Midbrain (tissue), 1 donor: Measurements from ENCODE around the gene CMTM8.
"Not testable (repeated sequence)": the region's sequence is repeated elsewhere in the genome, so short reads cannot be mapped to it uniquely, and the experiment has no call there.

Source experiments
- DNase-seq: peaks from one replicate; lab custom pipeline; 2025; lab: John Stamatoyannopoulos, UW

CMTM8 gene

GRCh38 chr3:32381922-32382321 lies 143.4 kb downstream of the CMTM8 start:
- no peak for DNase-seq

GRCh38 chr3:32383136-32383711 lies 144.7 kb downstream of the CMTM8 start:
- no peak for DNase-seq

GRCh38 chr3:32384938-32385337 lies 146.5 kb downstream of the CMTM8 start:
- no peak for DNase-seq

GRCh38 chr3:32387512-32387911 lies 149.0 kb downstream of the CMTM8 start:
- no peak for DNase-seq

- not testable (repeated sequence) for DNase-seq
Measured at GRCh38 chr3:32389577-32389976, 151.1 kb downstream of the CMTM8 start.

GRCh38 chr3:32391643-32392535 lies 153.4 kb downstream of the CMTM8 start, which contains the start of gene CMTM7:
CMTM7 (plus strand) TSS chr3:32391853; CDS start chr3:32391907, 54 bp downstream.
- DNase-seq: no peak

GRCh38 chr3:32392536-32393302 lies 154.2 kb downstream of the CMTM8 start:
- DNase-seq: no peak

- no peak for DNase-seq
Measured at GRCh38 chr3:32395496-32395895, 157.0 kb downstream of the CMTM8 start.

- no peak for DNase-seq
Measured at GRCh38 chr3:32397941-32398340, 159.5 kb downstream of the CMTM8 start.

- peak; percentile 7 for DNase-seq
Measured at GRCh38 chr3:32398531-32398930, 160.1 kb downstream of the CMTM8 start.

GRCh38 chr3:32399030-32399620 lies 160.6 kb downstream of the CMTM8 start:
- peak; percentile 33 for DNase-seq

- no peak for DNase-seq
Measured at GRCh38 chr3:32401126-32401525, 162.6 kb downstream of the CMTM8 start.

- DNase-seq: peak; percentile 79
Measured at GRCh38 chr3:32401556-32402081, 163.1 kb downstream of the CMTM8 start.

GRCh38 chr3:32403663-32404062 lies 165.2 kb downstream of the CMTM8 start:
- no peak for DNase-seq

GRCh38 chr3:32404714-32405113 lies 166.2 kb downstream of the CMTM8 start:
- no peak for DNase-seq

GRCh38 chr3:32405155-32405554 lies 166.7 kb downstream of the CMTM8 start:
- DNase-seq: no peak

- no peak for DNase-seq
Measured at GRCh38 chr3:32405711-32406323, 167.3 kb downstream of the CMTM8 start.

- DNase-seq: peak; percentile 22
Measured at GRCh38 chr3:32406486-32407408, 168.3 kb downstream of the CMTM8 start.

- DNase-seq: no peak
Measured at GRCh38 chr3:32410367-32411246, 172.1 kb downstream of the CMTM8 start.
